ENCODE measurements around the gene UTP11.

The UTP11 gene

DNA sequence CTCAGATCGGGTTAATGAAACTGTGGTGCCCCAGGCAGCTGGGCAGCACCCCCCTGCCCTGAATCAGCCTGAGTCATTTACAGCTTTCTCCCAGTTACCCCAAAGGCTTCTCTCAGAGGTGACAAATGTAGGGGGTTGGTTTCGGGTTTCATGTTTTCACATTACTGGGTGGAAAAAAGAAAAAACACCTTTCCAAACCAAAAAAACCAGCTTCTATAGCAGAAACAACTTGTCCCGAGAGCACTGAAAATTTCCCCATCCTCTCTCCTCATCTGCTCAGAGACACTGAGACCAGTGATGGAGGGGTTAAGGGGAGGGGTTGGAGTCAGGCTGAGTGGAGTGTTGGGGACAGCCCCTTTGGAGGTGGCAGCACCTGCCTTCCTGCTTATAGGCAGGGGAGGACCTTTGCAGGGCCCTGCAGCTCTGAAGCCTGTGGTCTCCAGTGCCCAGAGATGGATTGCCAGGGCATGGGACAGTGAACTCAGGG, 15.6 kb downstream of the UTP11 start:
- Histone ChIP-seq H3K27me3 (ENCODE audit: insufficient read depth, low read depth, severe bottlenecking) (no peaks in the 10 kb centered on the region), H3K4me3 (ENCODE audit: low read depth, low read length) (no peak overlapping the region), H3K27ac (peak overlapping the region; percentile 77), H3K9me3 (ENCODE audit: severe bottlenecking) (no peaks in the 10 kb centered on the region), H3K36me3 (peaks cover 30% of the 10 kb centered on the region)
- DNase-seq, result peak; percentile 35
- TF ChIP-seq, protein P1, sequence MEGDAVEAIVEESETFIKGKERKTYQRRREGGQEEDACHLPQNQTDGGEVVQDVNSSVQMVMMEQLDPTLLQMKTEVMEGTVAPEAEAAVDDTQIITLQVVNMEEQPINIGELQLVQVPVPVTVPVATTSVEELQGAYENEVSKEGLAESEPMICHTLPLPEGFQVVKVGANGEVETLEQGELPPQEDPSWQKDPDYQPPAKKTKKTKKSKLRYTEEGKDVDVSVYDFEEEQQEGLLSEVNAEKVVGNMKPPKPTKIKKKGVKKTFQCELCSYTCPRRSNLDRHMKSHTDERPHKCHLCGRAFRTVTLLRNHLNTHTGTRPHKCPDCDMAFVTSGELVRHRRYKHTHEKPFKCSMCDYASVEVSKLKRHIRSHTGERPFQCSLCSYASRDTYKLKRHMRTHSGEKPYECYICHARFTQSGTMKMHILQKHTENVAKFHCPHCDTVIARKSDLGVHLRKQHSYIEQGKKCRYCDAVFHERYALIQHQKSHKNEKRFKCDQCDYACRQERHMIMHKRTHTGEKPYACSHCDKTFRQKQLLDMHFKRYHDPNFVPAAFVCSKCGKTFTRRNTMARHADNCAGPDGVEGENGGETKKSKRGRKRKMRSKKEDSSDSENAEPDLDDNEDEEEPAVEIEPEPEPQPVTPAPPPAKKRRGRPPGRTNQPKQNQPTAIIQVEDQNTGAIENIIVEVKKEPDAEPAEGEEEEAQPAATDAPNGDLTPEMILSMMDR (IDR thresholded peaks at IDR 0.05; ENCODE audit: low read depth, low read length), result no peak

DNA sequence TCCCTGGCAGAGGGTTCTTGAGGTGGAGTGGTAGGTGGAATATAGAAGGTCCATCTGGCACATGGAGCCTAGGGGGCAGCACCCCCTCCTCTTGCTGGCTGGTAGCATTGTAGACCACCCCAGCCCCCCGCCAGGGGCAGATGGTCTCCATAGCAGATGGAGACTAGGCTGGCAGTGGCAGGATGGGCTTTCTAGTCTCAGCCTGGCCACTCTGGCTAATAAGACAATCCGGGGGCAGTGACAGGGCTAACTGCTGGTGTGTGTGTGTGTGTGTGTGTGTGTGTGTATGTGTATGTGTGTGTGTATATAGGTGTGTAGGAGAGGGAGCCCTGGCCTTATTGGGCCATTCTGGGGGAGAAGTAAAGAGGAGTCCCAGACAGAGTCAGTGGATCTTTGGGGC, 16.1 kb downstream of the UTP11 start:
- H3K9me3 ChIP-seq (ENCODE audit: severe bottlenecking), result no peaks in the 10 kb centered on the region
- H3K4me3 ChIP-seq (ENCODE audit: low read depth, low read length), result no peak overlapping the region
- TF ChIP-seq, protein P1 (IDR thresholded peaks at IDR 0.05; ENCODE audit: low read depth, low read length), result peak; percentile 40; the same call in 1 of the 2 replicates
- DNase-seq, result peak; percentile 69
- no peaks in the 10 kb centered on the region for H3K27me3 ChIP-seq (ENCODE audit: insufficient read depth, low read depth, severe bottlenecking)
- H3K36me3 ChIP-seq, result peaks cover 24% of the 10 kb centered on the region
- H3K27ac ChIP-seq, result peak overlapping the region; percentile 77

DNA sequence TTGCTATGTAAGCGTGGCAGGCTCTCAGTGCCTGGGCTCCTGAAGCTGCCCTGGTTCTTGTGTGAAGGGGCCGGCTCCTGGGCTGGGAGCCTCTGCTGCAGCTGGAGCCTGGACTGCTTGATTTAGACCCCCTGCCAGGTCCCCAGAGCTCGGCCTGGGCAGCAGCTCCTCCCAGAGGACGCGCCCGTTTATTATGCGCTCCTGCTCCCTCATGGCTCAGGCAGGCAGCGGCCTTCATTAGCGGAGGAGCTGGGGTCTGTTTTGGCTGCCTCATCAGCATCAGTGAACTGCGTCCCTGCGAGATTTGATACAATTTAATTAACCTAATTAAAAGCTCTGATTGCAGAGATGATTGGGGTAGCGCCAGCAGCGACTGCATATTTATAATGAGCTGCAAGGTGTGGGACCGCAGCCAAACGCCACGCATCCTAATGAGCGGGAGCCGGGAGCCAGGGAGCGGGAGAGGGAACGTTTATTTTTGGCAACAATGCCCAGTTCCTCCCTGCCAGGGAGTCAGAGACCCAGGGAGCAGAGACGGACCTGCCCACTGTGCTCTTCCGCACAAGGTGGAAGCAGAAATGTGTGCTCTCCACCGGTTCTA, 16.6 kb downstream of the UTP11 start:
- TF ChIP-seq, protein P1 (IDR thresholded peaks at IDR 0.05; ENCODE audit: low read depth, low read length), result peak; percentile 17; the same call in 1 of the 2 replicates
- Histone ChIP-seq H3K36me3 (peaks cover 19% of the 10 kb centered on the region), H3K27me3 (ENCODE audit: insufficient read depth, low read depth, severe bottlenecking) (no peaks in the 10 kb centered on the region), H3K4me3 (ENCODE audit: low read depth, low read length) (no peak overlapping the region), H3K9me3 (ENCODE audit: severe bottlenecking) (no peaks in the 10 kb centered on the region), H3K27ac (peak overlapping the region; percentile 77)
- DNase-seq, result peak; percentile 65

DNA sequence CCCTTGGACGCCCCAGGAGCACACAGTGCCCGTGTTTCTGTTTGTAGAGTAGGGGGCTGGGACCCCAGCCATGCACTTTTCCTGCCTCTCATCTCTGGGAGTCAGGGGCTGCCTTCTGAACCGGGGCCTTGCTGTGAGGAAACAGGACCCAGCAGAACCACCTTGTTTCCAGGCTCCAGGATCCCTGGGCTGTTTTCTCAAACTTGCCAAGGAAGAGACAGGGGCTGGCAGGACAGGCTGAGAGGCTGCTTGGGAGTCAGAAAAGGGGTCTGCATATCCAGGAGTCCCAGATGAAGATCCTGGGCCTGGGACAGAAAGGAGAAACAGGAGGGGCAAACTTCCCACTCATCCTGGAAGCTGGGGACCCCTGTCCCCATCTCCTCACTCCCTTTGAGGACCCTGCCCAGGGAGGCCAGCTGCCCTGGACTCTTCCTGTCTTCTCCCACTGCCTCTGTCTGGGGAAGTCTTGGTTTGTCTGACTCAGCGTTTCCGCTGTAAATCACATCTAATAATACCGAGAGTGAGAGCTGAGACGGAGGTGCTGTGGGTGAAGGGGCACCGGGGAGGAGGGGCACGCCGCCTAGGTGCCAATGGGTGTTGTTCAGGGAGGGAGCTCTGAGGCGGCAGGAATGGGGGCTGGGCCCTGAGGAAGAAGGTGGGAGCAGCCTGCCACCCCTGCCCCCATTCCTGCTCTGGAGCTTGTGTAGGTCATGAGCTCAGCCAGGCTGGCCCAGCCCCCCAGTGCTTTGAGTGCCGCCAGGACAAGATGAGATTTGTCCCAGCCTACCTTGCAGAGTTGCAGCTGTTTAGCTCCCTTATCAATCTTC, 17.4 kb downstream of the UTP11 start:
- Histone ChIP-seq H3K36me3 (peaks cover 16% of the 10 kb centered on the region), H3K27ac (peak overlapping the region; percentile 77), H3K4me3 (ENCODE audit: low read depth, low read length) (peak overlapping the region; percentile 27; the same call in 1 of the 2 replicates), H3K27me3 (ENCODE audit: insufficient read depth, low read depth, severe bottlenecking) (no peaks in the 10 kb centered on the region), H3K9me3 (ENCODE audit: severe bottlenecking) (no peaks in the 10 kb centered on the region)
- TF ChIP-seq, protein P1 (IDR thresholded peaks at IDR 0.05; ENCODE audit: low read depth, low read length), result no peak
- DNase-seq, result peak; percentile 80

DNA sequence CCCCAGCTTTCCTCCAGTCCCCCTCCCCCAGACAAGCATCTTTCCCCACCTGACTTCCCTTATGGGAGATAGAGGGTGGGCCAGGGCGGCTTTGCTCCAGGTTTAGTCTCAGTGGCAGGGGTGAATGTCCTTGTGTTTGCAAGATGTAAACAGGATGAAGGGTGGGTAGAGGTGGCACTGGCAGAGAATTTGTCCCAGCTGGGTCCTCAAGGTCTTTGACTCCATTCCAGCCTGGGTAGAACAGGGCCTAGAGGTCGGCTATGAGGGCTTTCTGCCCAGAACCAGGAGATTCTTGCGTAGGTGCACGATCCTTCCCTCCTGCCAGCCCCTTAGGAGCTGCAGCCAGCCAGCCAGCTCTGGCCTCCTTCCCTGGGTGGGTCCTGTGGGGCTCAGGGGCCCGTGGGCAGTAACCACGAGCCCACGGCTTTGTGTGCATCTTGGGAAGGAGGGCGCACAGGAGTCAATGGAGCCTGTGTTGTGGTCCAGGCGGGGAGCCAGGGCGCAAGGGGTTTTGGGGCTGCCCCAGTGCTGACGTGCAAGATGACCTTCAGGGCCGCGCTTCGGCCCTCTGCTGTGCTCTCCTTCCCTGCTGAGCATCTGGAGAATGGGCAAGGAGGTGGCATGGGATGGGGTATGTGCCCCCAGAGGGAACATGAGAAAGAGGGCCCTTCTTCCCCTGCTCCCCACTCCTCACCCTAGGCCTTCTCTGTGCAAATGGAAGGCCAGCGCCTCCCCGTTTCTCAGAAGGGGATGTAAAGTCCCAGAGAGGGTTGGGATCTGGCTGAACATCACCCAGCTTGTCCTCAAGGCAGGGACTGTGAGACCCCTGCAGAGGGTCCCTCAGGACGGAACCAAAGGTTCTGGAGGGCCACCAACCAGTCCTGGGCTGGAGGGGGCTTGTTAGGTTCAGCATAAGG, 18.3 kb downstream of the UTP11 start:
- peaks cover 6% of the 10 kb centered on the region for H3K36me3 ChIP-seq
- DNase-seq, result no peak
- H3K27me3 ChIP-seq (ENCODE audit: insufficient read depth, low read depth, severe bottlenecking), result no peaks in the 10 kb centered on the region
- H3K9me3 ChIP-seq (ENCODE audit: severe bottlenecking), result no peaks in the 10 kb centered on the region
- TF ChIP-seq, protein P1 (IDR thresholded peaks at IDR 0.05; ENCODE audit: low read depth, low read length), result no peak
- H3K4me3 ChIP-seq (ENCODE audit: low read depth, low read length), result no peak overlapping the region
- H3K27ac ChIP-seq, result peak overlapping the region; percentile 77
